CD4-positive, alpha-beta T cell (primary cell): ENCODE results near the gene PTGIS. TPM values are rescaled to one million over a fixed set of nuclear protein-coding genes. Genes with fewer than 3 reads are reported as not detected.

Source experiments
- ATAC-seq: fragments of 200-7000 bp; cut with Tn5 transposase; one replicate; pipeline ENCODE4 v1.10.0; 2022; ENCODE audit warnings: mild to moderate bottlenecking; ENCODE audit not compliant: poor library complexity
- CTCF ChIA-PET: fragments of 350-600 bp; sonication (Branson Sonifier 250); formaldehyde crosslinking; loops from one replicate; lab custom pipeline; 2021; ENCODE audit warnings: antibody characterized with exemption, inconsistent platforms; lab: Charles Lee
- POLR2A ChIA-PET: fragments of 350-600 bp; sonication (Branson Sonifier 250); formaldehyde crosslinking; loops from one replicate; lab custom pipeline; 2021; ENCODE audit warnings: antibody characterized with exemption, inconsistent platforms; lab: Charles Lee
- DNase-seq, 14 experiments: peaks; one replicate each; pipeline ENCODE4 v3.0.0-alpha.2; 2013 to 2020; ENCODE audit warnings: mixed read lengths in 2 of 14
- H3K27ac ChIP-seq, 2 donors: one replicate each; pipeline versions ENCODE4 v1.5.1 to v1.7.0; 2013; ENCODE audit warnings: low read length in 2 of 2, low read depth in 1 of 2, mild to moderate bottlenecking in 1 of 2
- H3K27me3 ChIP-seq, 2 experiments: 1 replicate in 1 of 2; 2 replicates in 1 of 2; pipeline versions ENCODE4 v1.6.1 to v1.7.0; 2013; ENCODE audit warnings: low read length in 2 of 2, control low read depth in 1 of 2, mild to moderate bottlenecking in 1 of 2, moderate library complexity in 1 of 2; ENCODE audit not compliant: insufficient read depth in 2 of 2, control insufficient read depth in 1 of 2
- H3K36me3 ChIP-seq: one replicate; pipeline ENCODE4 v1.6.1; 2013; ENCODE audit warnings: low read length, control low read depth; ENCODE audit not compliant: insufficient read depth
- H3K4me1 ChIP-seq: one replicate; pipeline ENCODE4 v1.6.1; 2013; ENCODE audit warnings: low read length, control low read depth; ENCODE audit not compliant: insufficient read depth
- H3K4me3 ChIP-seq: one replicate; pipeline ENCODE4 v1.5.1; 2013; ENCODE audit warnings: mild to moderate bottlenecking, low read length, moderate library complexity
- H3K9me3 ChIP-seq, 2 experiments: 1 replicate in 1 of 2; 2 replicates in 1 of 2; pipeline versions ENCODE4 v1.6.1 to v1.7.0; 2013; ENCODE audit warnings: low read length in 2 of 2, mild to moderate bottlenecking in 2 of 2, control low read depth in 1 of 2, moderate library complexity in 1 of 2; ENCODE audit not compliant: control insufficient read depth in 1 of 2, insufficient read depth in 1 of 2
- H3K27ac Mint-ChIP-seq: one replicate; pipeline ENCODE4 v1.8.0; 2020; ENCODE audit warnings: mixed read lengths
- H3K27me3 Mint-ChIP-seq: one replicate; pipeline ENCODE4 v1.8.0; 2021; ENCODE audit warnings: mixed read lengths
- H3K36me3 Mint-ChIP-seq: one replicate; pipeline ENCODE4 v1.8.0; 2021; ENCODE audit warnings: low read depth, mixed read lengths
- H3K4me1 Mint-ChIP-seq: one replicate; pipeline ENCODE4 v1.8.0; 2021; ENCODE audit warnings: low read depth, mixed read lengths
- H3K4me3 Mint-ChIP-seq: one replicate; pipeline ENCODE4 v1.8.0; 2020; ENCODE audit warnings: mild to moderate bottlenecking, mixed read lengths
- H3K9me3 Mint-ChIP-seq: one replicate; pipeline ENCODE4 v1.8.0; 2020; ENCODE audit warnings: mixed read lengths
- intact Hi-C, 2 experiments: fragments of 100-400 bp; cut with DNase I in 1 of 2; cut with micrococcal nuclease in 1 of 2; formaldehyde crosslinking; loops; one replicate each; pipeline versions ENCODE4 v1.15.1 to v1.9.0; 2023 to 2025; cut with DNase I, micrococcal nuclease
- total RNA-seq, 174 experiments: library from RNA in 2 of 174; stranded (reverse) in 2 of 174; gene quantifications; one replicate each; pipeline ENCODE4 v1.2.3 and lab custom pipeline; 2021 to 2026
- TF ChIP-seq, protein P1 (sequence below): fragments of 200-600 bp; IDR thresholded peaks from one replicate; pipeline ENCODE4 v1.8.0; 2022; ENCODE audit warnings: antibody characterized with exemption, mild to moderate bottlenecking

The PTGIS gene
- total RNA-seq, 2 experiments from 2014 or later = not detected

DNA sequence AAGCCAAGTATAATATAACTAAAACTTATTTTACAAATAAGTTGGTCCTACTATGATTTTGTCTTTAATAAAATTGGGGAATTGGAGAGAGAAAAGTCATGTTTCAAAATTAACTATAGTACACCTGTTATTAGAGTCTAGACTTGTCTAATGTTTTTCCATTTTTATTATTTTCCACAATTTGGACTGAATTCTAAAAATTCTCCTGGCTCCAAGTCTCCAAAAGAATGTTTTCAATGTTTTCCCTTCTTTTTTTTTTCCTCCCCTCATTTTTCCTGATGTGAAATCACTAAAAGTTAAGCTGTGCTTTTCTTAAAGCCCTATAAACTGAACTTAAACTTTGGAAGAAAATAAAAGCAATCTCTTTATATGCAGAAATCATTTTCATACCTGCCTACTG lies 11.3 kb downstream of the PTGIS start:
- DNase-seq (no peak), ATAC-seq (no peak)
- H3K4me3 Mint-ChIP-seq = no peak overlapping the region
- peaks cover 60% of the 10 kb centered on the region for H3K27me3 Mint-ChIP-seq
- ChIA-PET POLR2A (no interaction called here), CTCF (interaction anchor here (1.6 kb wide), 1 partner anchor 15 kb away, joined by 3 read pairs; no protein-coding TSS in a partner anchor)
- no peak overlapping the region for H3K27ac ChIP-seq
- peaks cover 9 to 12% of the 10 kb centered on the region in 2 experiments for H3K27me3 ChIP-seq
- TF ChIP-seq, protein P1, sequence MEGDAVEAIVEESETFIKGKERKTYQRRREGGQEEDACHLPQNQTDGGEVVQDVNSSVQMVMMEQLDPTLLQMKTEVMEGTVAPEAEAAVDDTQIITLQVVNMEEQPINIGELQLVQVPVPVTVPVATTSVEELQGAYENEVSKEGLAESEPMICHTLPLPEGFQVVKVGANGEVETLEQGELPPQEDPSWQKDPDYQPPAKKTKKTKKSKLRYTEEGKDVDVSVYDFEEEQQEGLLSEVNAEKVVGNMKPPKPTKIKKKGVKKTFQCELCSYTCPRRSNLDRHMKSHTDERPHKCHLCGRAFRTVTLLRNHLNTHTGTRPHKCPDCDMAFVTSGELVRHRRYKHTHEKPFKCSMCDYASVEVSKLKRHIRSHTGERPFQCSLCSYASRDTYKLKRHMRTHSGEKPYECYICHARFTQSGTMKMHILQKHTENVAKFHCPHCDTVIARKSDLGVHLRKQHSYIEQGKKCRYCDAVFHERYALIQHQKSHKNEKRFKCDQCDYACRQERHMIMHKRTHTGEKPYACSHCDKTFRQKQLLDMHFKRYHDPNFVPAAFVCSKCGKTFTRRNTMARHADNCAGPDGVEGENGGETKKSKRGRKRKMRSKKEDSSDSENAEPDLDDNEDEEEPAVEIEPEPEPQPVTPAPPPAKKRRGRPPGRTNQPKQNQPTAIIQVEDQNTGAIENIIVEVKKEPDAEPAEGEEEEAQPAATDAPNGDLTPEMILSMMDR = no peak
- no peaks in the 10 kb centered on the region for H3K9me3 ChIP-seq
- H3K36me3 ChIP-seq = no peaks in the 10 kb centered on the region
- no peaks in the 10 kb centered on the region for H3K4me1 ChIP-seq
- H3K4me3 ChIP-seq = no peak overlapping the region
- intact Hi-C loops = no loop called here
- H3K36me3 Mint-ChIP-seq = no peaks in the 10 kb centered on the region
- H3K27ac Mint-ChIP-seq = no peak overlapping the region
- H3K9me3 Mint-ChIP-seq = peaks cover 2% of the 10 kb centered on the region
- no peaks in the 10 kb centered on the region for H3K4me1 Mint-ChIP-seq

DNA sequence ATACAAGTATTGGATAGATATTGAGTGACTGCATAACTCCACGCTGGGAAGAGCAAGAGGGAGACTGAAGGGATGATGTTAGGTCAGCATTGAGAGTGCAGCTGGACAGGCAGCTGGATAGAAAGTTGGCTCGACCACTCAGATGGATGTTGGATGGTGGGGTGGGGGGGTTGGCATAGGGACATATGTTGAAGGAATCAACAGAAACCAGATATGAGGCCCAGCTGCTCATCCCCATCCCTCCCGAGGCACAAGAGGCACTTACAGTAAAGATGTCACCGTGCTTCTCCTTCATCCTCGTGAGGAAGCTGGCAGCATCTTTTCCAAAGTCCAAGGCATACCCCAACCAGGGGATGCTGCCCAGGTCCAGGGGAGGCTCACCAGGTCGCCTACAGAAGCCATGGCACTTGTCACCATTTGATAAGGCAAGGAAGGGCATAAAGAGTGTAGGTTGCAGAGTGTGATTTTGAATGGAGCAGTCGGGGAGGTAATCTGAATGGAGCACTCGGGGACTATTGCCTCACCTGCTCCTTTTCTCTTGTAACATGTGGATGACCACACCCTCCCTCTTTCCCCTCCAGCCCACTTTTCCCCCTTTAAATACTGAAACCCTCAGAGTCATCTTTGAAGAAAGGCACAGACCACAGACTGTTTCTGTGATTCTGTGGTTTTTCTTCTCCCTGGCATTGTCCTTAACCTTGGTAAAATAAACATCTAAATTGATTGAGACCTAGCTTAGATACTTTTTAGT lies 18.0 kb downstream of the PTGIS start:
- intact Hi-C loops = no loop called here
- Histone ChIP-seq H3K9me3 (peaks cover 0 to 13% of the 10 kb centered on the region in 2 experiments), H3K27ac (no peak overlapping the region), H3K4me3 (no peak overlapping the region), H3K36me3 (no peaks in the 10 kb centered on the region), H3K27me3 (peaks cover 0 to 5% of the 10 kb centered on the region in 2 experiments), H3K4me1 (no peaks in the 10 kb centered on the region)
- Mint-ChIP-seq H3K36me3 (no peaks in the 10 kb centered on the region), H3K9me3 (peaks cover 6% of the 10 kb centered on the region), H3K4me3 (no peak overlapping the region), H3K4me1 (no peaks in the 10 kb centered on the region), H3K27ac (no peak overlapping the region), H3K27me3 (peaks cover 26% of the 10 kb centered on the region)
- ATAC-seq (no peak), DNase-seq (no peak)
- POLR2A ChIA-PET = no interaction called here
- CTCF ChIA-PET = no interaction called here
- TF ChIP-seq, protein P1 = no peak

DNA sequence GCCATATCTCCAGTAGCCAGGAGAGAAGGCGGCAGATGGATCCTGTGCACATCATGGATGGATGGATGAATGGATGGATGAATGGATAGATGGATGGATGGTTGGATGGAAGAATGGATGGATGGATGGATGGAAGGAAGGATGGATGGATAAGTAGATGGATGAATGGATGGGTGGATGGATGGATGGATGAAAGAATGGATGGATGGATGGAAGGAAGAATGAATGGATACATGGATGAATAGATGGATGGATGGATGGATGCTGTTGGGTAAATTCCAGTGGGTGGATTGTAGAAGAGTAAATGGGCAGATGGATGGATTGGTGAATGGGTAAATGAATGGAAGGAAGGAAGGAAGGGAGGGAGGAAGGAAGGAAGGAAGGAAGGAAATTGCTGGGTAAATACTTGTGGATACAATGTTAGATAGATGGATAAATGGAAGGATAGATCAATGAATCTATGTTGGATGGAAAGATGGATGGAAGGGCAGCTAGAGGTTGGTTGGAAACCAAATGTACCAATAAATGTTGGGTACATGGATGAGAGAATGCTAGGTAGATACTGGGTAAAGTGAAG lies 19.5 kb downstream of the PTGIS start:
- Histone ChIP-seq H3K27ac (no peak overlapping the region), H3K36me3 (no peaks in the 10 kb centered on the region), H3K9me3 (peaks cover 0 to 17% of the 10 kb centered on the region in 2 experiments), H3K4me1 (no peaks in the 10 kb centered on the region), H3K27me3 (peaks cover 0 to 5% of the 10 kb centered on the region in 2 experiments), H3K4me3 (no peak overlapping the region)
- Mint-ChIP-seq H3K4me1 (no peaks in the 10 kb centered on the region), H3K36me3 (no peaks in the 10 kb centered on the region), H3K27ac (no peak overlapping the region), H3K9me3 (peaks cover 6% of the 10 kb centered on the region), H3K27me3 (peaks cover 27% of the 10 kb centered on the region), H3K4me3 (no peak overlapping the region)
- ATAC-seq (no peak), DNase-seq (no peak)
- intact Hi-C loops = no loop called here
- TF ChIP-seq, protein P1 = no peak
- CTCF ChIA-PET = no interaction called here
- POLR2A ChIA-PET = no interaction called here
